Ovary (tissue), 3 donors: Measurements from ENCODE around the gene ADGRB2.

Experiments used
- CTCF ChIP-seq, 3 donors: fragments of 450-650 bp in 2 of 3; fragments of 200-600 bp in 1 of 3; IDR thresholded peaks; one replicate each; pipeline versions ENCODE4 v1.5.1 to v1.8.0; 2016 to 2022; ENCODE audit warnings: antibody characterized with exemption in 3 of 3, mild to moderate bottlenecking in 1 of 3
- EP300 ChIP-seq: sonication (generic); formaldehyde crosslinking; IDR thresholded peaks from one replicate; pipeline ENCODE4 v1.6.1; 2017; ENCODE audit warnings: antibody characterized with exemption
- POLR2A ChIP-seq: fragments of 450-650 bp; IDR thresholded peaks from one replicate; pipeline ENCODE4 v1.6.1; 2017; ENCODE audit warnings: antibody characterized with exemption, mild to moderate bottlenecking, moderate library complexity
- donor health status: DM: no; HTN: no; CAD: no.

- TF ChIP-seq CTCF (IDR thresholded peaks at IDR 0.05) (no peak), EP300 (no peak), POLR2A (no peak)
Measured at GRCh38 chr1:31750858-31751510, 13.2 kb downstream of the ADGRB2 start.
